CD4-positive, alpha-beta T cell treated with Interleukin-6 at 100 ng/mL for 8 hours (primary cell): Measurements from ENCODE around the gene SUGP1.
"Not testable (repeated sequence)": the region's sequence is repeated elsewhere in the genome, so short reads cannot be mapped to it uniquely, and the experiment has no call there.

Experiments
- DNase-seq: peaks from one replicate; pipeline ENCODE4 v3.0.0-alpha.2; 2020; ENCODE audit warnings: mixed read lengths, low spot score

The SUGP1 gene, protein sequence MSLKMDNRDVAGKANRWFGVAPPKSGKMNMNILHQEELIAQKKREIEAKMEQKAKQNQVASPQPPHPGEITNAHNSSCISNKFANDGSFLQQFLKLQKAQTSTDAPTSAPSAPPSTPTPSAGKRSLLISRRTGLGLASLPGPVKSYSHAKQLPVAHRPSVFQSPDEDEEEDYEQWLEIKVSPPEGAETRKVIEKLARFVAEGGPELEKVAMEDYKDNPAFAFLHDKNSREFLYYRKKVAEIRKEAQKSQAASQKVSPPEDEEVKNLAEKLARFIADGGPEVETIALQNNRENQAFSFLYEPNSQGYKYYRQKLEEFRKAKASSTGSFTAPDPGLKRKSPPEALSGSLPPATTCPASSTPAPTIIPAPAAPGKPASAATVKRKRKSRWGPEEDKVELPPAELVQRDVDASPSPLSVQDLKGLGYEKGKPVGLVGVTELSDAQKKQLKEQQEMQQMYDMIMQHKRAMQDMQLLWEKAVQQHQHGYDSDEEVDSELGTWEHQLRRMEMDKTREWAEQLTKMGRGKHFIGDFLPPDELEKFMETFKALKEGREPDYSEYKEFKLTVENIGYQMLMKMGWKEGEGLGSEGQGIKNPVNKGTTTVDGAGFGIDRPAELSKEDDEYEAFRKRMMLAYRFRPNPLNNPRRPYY

DNA sequence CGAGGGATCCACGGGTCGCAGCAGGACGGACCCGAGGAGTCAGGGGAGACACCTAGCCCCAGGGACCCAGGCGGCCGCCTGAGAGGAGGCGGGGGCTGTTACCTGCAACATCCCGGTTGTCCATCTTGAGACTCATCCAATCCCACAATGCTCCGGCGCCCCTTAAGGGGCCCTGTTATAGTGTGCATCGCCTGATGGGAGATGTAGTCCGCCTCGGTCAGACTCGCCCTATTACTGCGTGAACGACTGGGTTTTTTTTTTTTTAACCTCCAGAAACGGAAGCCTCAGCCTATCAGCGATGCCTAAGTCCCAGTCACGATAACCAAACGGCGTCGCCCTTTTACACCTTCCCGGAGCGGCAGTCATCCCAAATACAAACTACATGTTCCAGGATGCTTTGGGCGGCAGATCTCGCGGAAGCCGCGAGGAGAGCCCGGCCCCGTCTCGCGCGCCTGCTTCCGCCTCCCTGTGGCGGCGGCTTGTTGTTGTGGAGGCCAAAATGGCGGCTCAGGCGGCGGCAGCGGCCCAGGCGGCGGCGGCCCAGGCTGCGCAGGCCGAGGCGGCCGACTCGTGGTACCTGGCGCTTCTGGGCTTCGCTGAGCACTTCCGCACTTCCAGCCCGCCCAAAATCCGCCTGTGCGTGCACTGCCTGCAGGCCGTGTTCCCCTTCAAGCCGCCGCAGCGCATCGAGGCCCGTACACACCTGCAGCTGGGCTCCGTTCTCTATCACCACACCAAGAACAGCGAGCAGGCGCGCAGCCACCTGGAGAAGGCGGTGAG lies at the start of gene SUGP1, which contains the start of gene MAU2:
SUGP1 (minus strand) TSS at position 149 of the 780 bp plus-strand sequence; CDS start at position 136, 13 bp downstream.
MAU2 (plus strand) TSS at position 469 of the 780 bp plus-strand sequence; CDS start at position 500, 31 bp downstream.
- DNase-seq = peak; percentile 90

DNA sequence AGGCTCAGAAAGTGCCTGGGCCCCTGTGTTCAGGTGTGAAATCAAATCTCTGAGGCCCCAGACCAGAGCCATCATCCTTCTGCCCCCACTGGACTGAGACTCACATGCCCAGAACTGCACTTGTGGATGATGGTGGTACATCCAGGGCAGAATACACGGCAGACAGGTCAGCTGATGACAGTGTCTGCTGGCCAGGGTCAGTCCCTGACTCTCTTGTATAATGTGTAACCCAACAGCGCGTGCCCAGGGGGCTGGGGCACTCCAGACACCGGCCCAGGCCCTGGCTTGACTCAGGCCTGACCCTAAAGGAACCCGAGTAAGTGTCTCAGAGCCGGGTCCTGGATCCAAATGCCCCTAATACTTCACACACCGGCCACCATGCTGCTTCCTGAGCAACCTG lies 47.8 kb upstream of the SUGP1 start:
- no peak for DNase-seq

DNA sequence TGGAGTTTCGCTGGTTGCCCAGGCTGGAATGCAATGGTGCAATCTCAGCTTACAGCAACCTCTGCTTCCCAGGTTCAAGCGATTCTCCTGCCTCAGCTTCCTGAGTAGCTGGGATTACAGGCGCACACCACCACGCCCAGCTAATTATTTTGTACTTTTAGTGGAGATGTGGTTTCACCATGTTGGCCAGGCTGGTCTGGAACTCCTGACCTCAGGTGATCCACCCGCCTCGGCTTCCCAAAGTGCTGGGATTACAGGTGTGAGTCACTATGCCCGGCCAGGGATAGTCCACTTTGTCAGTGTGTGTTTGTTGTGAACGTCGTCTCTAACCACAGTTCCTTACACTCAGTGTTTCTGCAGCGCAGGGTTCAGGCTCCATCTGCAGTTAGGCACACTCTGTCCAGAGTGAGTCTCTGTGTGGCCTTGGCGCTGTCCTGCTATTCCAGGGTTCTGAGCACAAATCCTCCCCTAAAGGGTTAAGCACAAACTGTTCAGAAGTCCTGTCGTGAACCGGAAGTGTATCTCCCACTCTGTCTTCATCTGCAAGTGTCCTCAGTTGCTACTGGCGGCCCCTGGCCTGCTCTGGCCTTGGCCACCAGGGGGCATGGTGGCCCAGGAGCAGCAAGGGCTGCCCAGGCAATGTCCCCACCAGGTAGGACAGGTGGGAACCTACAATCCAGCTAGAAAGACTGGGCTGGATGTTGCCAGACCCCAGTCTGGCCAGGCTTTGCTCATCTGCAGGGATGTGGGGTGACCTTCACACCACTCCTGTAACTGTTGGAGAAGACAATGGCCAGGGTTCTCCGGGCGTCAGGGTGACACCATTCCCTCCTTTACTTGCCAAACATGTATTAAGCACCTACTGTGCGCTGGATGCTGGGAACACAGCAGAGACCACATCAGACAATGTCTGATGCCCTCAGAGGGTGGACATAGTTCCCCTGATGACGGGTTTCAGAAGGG lies 46.4 kb upstream of the SUGP1 start:
- DNase-seq = peak; percentile 71

DNA sequence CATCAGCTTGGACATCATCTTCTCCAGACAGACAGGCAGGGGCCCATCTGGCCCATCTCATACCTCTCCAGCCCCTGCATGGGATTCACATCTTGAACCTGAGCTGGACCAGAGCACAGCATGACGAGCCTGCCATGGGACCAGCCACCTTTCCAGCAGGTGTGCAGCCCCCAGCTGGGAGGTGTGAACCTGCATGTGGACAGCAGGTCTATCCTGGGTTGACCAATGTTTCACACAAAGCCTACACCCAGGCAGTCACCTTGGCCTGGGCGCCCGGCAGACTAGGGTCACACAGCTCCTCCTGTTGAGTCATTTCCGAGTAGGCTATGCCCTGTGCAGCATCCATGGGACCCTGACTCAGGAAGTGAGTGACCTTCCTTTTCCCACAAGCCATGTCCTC lies 41.8 kb upstream of the SUGP1 start:
- DNase-seq = no peak

DNA sequence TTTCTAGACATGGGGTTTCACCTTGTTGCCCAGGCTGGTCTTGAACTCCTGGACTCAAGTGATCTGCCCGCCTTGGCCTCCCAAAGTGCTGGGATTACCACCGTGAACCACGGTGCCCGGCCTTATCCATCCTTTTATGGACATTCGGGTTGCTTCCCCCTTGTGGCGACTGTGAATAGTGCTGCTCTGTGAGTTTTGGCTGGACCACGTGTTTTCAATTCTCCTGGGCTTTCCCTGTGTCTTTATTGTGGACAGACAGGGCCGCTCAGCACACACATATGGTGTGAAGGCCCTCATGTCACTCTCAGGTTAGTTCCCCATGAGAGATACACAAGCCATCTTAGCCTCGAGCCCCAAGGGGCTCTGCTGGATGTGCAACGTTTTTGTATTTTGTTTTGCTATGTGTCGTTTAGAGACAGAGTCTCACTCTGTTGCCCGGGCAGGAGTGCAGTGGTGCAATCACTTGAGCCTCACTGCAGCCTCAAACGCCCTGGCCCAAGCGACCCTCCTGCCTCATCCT lies 40.8 kb upstream of the SUGP1 start:
- peak; percentile 52 for DNase-seq

DNA sequence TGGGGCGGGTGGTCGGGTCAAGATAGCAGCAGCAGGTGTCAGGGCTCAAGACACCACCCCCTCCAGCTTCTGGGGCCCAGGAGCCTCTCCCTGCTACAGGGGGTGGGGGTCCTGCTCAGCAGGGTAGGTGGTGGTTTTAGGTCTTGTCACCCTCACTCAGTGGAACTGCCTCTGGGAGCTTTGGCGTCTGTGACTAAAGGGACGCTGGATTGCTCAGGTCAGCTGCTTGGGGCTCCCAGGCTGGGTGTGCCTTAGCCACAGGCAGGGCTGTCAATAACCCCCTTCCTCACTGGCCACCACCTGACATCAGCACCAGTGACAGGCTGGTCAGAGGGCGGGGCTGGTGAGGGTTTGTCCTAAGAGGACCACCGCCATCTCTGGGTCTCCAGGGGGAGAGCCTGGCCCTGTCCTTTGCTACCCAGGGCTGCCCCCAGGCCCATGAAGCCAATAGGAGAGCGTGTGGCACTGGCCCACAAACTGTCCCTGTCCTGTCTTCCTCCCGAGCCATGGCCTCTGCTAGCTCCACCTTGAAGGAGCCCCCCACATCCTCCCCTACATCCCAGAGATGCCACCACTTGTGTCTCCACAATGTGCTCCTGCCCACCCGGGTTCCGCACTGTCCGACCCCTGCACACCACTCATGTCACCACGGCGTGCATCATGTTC lies 36.7 kb upstream of the SUGP1 start:
- DNase-seq = no peak

DNA sequence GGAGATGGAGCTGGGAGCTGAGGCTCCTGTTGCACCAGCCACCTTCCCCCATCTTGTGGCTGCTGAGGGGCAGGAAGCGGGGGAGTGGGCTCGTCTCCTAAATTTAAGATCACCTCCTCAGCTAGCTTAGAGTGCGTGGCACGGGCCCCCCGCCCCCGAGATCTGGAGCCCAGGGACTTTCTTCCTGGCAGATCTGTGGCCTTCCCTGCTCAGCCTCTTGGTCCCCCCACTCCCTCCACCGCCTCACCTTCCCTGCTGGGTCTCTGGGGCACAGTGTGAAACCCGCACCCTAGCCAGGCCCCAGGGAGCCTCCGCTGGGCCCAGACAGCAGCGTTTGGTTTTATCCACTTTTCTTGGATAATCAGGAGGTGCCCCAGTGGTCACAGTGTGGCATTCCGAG lies 36.2 kb upstream of the SUGP1 start:
- no peak for DNase-seq

DNA sequence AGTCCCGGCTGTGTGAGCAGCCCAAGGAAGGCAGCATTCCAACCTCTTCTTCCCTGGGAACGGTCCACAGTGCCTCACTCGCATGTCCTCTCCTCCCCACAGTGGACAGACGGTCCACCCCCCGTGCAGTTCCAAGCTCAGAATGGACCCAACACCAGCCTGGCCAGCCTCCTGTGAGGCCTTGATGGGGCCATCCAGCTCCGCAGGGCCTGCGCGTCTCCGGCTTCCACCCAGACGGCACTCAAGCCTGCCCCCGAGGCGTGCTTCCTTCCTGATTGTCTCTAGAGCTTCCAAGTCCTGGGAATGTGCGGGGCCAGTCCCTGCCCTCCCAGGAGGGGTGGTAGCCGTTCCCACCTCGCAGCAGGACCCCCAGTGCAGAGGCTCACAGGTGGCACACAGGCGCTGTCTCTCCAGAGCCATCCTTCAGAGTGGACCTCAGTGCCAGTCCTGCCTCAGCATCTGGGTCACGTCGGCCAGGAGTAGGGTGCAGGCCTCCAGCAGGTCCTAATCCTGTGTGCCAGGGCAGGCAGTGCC lies 35.4 kb upstream of the SUGP1 start:
- no peak for DNase-seq

DNA sequence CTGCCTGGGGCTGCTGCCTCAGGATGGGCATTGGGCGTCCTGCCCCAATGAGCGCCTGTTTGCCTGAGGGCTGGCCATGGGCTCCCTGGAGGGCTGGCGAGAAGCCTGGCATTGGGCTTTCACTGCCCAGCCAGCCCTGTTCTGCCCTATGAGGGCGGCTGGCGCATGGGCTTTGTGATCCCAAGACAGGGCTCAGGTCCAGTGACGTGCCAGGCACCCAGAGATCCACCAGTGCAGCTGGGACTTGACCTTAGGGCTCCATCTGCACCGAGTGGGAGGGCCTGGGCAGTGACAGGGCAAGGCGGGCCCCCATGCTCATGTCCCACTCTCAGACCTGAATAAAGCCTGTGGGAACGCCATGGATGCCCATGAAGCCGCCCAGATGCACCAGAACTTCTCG lies 34.6 kb upstream of the SUGP1 start:
- DNase-seq = no peak

DNA sequence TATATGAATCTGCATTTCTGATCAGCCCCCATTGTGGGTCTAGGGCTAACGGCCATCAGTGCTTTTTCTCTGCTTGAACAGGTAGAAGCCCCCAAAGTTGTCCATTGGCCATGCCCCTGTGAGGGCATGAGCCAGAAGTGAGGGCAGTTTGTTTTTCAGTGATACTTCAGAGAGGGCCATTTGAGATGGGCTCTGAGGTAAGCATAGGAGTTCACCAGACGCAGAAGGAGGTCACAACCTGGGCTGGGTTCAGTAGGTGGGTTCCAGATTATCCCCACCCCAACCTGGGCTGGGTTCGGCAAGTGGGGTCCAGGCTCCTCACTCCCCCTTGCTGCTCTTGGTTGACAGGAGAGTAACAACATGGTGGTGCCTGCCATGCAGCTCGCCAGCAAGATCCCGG lies 33.7 kb upstream of the SUGP1 start:
- DNase-seq = no peak

DNA sequence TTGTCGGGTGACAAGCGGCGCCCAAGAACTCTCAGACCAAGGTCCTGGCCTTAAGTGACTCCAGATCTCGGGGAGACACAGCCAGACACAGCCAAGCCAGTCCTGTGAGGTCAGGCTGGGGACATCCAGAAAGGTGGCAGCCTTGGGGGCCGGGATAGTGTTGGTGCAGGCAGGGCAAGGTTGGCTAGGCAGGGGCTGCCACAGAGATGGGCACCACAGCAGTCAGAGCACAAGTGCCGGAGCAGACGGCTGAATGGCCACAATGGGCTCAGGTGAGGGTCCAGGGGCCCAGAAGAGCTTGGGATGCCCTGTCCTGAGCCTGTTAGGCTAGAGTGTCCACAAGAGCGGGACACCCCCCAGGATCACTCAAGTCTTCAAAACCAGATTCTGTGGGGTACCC lies 32.5 kb upstream of the SUGP1 start:
- DNase-seq = no peak

DNA sequence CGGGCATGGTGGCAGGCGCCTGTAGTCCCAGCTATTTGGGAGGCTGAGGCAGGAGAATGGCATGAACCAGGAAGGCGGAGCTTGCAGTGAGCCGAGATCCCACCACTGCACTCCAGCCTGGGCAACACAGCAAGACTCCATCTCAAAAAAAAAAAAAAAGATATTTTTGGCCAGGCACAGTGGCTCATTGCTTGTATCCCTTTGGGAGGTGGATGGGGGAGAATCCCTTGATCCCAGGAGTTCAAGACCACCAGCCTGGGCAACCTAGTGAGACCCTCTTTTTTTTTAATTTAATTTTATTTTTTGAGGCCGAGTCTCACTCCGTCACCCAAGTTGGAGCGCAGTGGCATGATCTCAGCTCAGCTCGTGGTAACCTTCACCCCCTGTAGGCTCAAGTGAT lies 30.4 kb upstream of the SUGP1 start:
- not testable (repeated sequence) for DNase-seq

DNA sequence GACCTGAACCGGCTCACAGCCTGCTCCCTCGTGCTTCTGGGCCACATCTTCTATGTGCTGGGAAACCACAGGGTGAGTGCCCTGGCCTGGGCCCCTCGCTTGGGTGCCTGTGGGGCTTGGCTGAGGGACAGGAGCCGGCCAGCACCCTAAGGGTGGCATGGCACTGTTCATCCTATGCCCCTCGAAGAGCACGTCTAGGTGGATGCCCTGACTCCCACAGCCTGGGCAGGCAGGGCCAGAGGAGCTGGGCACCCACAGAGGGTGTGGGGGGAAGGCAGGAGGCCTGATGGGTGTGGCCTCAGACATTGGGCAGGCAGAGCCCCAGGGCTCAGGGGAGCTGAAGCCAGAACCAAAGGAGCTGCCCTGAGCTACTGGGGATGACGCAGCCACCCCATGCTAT lies 29.1 kb upstream of the SUGP1 start:
- no peak for DNase-seq

DNA sequence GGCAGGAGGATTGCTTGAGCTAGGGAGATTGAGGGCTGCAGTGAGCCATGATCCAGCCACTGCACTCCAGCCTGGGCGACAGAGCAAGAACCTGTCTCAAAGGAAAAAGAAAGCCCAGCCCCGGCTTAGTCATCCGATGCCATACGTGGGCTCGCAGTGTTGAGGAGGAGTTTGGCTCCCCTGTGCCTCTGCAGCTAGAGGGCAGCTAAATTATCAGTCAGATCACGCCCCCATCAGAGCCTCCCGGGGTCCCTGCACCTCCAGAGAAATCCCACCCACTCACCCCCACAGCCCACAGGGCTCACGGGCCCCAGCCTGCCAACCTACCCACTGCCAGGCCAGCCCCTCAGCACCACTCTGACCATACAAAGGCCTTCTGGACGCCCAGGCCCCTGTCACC lies 28.0 kb upstream of the SUGP1 start:
- DNase-seq = no peak

DNA sequence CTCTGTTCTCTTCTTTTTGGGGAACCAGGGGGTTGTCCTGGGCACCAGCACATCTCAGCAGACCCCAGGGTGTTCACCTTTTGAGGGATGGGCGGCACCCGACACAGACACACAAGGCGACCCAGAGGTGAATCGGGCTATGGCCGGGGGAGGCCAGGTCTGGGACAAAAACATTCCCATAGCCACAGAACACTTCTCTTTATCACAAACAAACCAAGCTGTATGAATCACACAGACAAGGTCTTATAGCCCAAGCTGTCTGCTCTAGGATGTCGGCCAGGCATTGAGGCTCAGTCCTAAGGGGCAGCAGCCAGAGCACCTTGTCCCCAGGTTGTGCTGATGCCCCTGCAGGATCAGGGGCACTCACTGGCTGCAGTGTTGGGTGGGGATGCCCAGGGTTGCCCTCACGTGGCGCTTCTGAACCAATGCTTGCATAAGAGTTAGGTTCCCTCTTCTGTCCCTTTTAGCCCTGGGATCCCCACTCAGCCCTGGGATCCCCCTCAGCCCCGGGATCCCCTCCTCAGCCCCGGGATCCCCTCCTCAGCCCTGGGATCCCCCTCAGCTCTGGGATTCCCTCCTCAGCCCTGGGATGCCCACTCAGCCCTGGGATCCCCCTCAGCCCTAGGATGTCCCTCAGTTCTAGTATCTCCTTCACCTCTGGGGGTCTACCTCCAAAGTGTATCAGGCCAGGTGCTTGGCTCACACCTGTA lies 27.2 kb upstream of the SUGP1 start:
- DNase-seq = no peak

DNA sequence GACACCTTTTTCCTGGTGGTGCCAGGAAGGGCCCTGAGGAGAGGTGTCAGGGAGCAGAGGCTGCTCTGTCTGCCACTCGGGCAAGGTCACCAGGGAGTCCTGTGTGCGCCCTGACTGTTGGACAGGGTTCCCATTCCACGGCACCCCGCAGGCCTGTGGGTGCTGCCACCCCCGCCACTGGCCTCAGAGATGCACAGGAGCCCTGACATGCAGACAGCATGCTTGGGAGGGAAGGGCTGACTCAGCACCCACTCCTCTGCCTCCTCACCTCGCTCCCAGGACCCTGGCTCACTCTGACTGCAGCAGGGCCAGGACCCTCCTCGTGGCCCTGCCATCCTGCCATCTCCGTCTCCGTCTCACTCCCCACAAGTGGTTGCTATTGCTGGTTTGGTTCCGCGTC lies 25.7 kb upstream of the SUGP1 start:
- no peak for DNase-seq

DNA sequence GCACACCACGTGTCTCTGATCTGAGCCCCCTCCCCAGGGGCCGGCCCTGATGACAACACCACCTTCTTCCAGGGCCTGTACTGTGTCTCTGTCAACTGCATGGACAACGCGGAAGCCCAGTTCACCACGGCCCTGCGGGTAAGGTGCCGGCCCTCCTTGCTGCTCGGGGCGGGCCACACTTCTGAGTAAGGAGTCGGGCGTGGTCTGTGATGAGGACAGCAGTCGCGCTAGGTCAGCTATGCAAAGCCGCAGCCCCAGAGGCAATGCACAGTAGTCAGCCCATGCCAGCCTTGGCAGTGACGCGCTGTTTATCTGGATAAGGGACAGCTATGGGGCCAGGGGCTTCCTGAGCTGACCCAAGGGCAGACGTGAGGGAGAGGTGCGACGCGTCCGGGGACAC lies 24.9 kb upstream of the SUGP1 start:
- no peak for DNase-seq

DNA sequence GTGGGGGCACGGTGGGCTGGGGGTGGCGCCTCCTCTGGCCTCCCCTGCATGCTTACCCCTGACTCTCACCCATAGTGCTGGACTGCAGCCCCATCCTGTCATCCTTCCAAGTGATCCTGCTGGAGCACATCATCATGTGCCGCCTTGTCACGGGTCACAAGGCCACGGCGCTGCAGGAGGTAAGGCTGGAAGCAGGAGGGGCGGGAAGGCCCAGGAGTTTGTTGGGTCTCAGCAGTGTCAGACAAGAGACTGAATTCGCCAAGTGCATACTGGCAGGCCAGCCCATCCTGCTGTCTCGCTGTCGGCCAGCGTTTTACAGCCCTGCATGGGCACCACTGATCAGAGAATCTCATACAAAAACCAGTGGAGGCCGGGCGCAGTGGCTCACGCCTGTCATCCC lies 23.5 kb upstream of the SUGP1 start:
- DNase-seq = no peak

DNA sequence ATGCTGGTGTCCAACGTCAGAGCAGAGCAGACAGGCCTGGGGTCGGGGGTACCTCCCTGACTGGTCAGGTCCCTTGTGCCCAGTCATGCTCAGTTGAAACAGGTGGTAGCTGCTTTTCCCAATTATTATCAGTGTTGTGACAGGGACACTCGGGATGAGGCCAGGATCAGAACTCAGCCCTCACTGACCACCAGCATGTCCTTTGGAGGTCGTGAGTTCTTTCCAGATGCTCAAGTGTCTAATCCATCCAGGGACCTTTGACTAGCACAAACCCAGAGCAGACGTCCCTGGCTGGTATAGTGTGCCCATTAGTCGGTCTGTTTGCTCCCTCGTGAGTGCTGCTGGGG lies 22.7 kb upstream of the SUGP1 start:
- DNase-seq = no peak
